ENCODE data around the gene RET.

RET gene

DNA sequence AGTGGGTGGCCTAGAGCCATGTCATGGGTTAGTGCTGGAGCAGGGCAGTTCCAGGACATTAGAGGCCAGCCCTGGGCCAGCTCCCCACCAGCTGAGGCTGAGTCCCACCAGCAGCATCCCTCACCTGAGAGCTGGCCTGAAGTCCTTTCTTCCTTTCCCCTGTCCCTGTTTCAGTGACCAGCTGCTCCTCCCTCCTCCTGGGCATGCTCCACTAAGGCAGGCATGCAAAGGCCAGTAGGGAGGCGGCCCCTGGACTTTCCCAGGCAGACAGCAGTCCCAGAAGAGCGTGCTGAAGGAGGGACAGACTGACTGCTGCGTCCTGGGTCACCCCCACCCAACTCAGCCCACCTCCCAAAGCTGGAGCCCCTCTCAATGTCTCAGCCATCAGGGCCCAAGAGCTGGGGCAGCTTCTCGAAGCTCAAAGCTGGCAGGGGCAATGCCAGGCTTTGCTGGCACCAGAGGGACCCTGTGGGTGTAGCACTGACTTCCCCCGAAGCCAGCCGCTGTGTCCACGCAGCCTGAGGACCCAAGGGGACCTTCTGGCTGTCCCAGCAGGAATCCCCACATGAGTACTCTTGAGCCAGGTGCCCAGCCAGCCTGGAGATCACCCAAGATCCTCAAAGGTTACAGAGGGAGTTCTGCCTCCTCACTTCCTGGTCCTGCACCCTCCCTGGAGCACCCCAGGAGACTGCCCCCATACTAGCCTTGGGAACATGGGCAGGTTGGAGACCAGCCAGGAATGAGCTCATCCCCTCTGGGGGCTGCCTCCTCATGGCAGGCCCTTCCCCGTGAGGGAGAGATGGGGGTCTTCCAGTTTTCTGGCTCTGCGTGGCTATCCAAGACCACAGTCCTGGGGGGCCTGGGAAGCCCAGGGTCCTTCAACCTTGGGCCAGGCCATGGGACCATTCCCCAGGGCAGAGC lies 35.2 kb upstream of the RET start:
- no peak overlapping the region for H3K4me3 Mint-ChIP-seq
- ATAC-seq (no peak), DNase-seq (no peak)
- H3K9me3 Mint-ChIP-seq = no peaks in the 10 kb centered on the region
- no peak overlapping the region for H3K27ac Mint-ChIP-seq
- no peaks in the 10 kb centered on the region for H3K27me3 Mint-ChIP-seq
- H3K4me1 Mint-ChIP-seq = no peaks in the 10 kb centered on the region

DNA sequence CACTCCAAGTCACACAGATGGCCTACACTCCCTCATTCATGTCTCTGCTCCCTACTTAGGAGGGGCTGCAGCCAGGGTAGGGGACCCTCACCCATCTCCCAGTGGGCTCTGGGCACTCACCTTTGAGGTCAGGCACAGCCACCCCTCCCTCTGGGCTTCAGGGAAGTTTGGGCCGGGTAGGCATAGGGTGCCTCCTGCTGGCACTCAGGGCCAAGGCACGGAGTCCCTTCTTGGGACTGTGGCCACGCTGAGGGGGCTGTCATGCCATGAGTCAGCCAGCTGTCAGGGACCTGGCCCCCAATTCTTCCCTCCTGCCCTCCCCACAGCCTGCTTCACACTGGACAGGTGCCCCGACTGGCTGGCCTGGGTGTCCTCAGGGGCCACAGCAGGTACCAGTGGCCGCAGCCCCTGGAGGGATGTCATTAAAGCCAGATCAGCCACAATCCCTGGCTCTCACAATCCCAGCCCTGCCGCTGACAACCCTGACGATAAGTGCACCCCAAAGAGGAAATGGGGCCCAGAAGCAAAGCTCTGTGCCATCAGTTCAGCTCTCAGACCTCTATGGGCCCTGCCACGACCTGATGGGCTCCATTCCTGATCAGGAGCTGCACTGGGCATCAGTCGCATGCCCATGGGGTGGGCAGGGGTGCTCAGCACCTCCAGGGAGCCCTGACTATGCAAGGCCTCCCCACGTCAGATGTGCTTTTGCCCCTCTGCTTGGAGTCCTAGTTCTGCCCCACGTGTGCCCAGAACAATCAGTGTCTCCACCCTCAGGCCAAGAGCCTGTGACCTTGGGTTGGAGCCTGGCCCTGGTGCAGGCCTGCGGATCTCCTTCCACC lies 34.1 kb upstream of the RET start:
- H3K4me1 Mint-ChIP-seq = no peaks in the 10 kb centered on the region
- ATAC-seq (no peak), DNase-seq (no peak)
- H3K9me3 Mint-ChIP-seq = no peaks in the 10 kb centered on the region
- H3K27me3 Mint-ChIP-seq = no peaks in the 10 kb centered on the region
- H3K4me3 Mint-ChIP-seq = no peak overlapping the region
- H3K27ac Mint-ChIP-seq = no peak overlapping the region

- no peak overlapping the region for H3K27ac Mint-ChIP-seq
These were observed 33.5 kb upstream of the RET start for GRCh38 chr10:43043342-43043772.

GRCh38 chr10:43043773-43044447 lies 33.0 kb upstream of the RET start:
- H3K27me3 Mint-ChIP-seq = peaks cover 8% of the 10 kb centered on the region
- H3K4me1 Mint-ChIP-seq = no peaks in the 10 kb centered on the region
- DNase-seq = no peak
- H3K4me3 Mint-ChIP-seq = no peak overlapping the region
- no peak for ATAC-seq
- H3K9me3 Mint-ChIP-seq = no peaks in the 10 kb centered on the region
- no peak overlapping the region for H3K27ac Mint-ChIP-seq

More at GRCh38 chr10:43043342-43043772, 33.5 kb upstream of the RET start:
- Mint-ChIP-seq H3K27me3 (peaks cover 3% of the 10 kb centered on the region), H3K9me3 (no peaks in the 10 kb centered on the region), H3K4me1 (no peaks in the 10 kb centered on the region), H3K4me3 (no peak overlapping the region)
- ATAC-seq (no peak), DNase-seq (no peak)

DNA sequence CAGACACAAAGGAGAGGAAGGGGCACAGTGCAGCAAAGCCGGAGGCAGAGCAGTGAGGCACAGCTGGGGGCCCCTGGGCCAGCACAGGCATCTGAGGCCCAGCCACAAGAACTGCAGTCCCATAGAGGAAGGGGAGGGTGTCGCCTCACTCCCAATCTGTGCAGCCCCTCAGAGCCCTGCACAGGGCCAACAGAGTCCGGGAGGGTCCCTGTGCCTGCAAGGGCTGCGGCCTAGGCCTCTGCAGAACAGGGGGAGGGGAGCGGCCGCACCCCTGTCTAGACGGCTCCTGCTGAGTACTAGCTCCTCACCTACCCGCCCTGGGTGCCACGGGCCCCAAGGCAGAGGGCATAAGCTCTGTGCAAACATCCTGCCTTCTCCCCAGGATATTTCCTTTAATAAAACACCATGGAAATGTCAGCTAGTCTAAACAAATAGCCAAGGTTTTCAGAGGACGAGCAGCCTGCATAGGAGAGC lies 32.4 kb upstream of the RET start:
- no peaks in the 10 kb centered on the region for H3K9me3 Mint-ChIP-seq
- no peak overlapping the region for H3K27ac Mint-ChIP-seq
- no peak for ATAC-seq
- DNase-seq = peak in 1 of 2 donors; percentile 3
- H3K4me3 Mint-ChIP-seq = no peak overlapping the region
- no peaks in the 10 kb centered on the region for H3K4me1 Mint-ChIP-seq
- H3K27me3 Mint-ChIP-seq = peaks cover 14% of the 10 kb centered on the region

DNA sequence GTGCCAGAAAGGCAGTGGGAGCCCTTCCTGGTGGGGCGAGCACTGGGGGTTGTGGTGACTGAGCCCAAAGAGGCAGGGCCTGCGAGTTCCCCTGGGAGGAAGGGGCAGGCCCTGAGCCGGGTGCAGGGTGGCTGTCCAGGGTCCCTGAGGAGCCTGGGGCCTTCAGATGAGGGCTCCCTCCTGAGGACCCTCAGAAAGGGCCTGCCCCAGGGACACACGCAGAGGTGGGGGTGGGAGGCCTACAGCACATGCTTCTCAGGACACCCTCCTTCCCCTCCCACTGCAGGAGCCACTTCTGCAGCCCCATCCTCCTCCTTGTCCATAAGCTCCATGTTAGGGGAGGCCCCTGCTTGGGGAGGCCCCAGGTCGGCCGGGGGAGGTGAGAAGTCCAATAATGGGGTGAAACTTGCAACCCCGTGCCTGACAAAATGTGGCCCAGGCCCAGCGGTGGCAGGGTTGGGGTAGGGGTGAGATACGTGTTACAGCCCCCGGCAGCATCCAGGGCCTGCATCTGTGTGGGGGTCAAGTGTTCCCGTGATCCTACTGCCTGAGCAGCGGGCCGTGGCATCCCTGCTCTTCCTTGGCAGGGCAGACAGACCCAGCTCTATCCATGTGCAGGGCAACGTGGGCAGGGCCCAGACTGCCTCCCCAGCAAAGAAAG lies 31.8 kb upstream of the RET start:
- Mint-ChIP-seq H3K4me3 (no peak overlapping the region), H3K9me3 (no peaks in the 10 kb centered on the region), H3K27ac (no peak overlapping the region), H3K27me3 (peaks cover 19% of the 10 kb centered on the region), H3K4me1 (no peaks in the 10 kb centered on the region)
- ATAC-seq (peak; percentile 18), DNase-seq (peak in 1 of 2 donors; percentile 0)

DNA sequence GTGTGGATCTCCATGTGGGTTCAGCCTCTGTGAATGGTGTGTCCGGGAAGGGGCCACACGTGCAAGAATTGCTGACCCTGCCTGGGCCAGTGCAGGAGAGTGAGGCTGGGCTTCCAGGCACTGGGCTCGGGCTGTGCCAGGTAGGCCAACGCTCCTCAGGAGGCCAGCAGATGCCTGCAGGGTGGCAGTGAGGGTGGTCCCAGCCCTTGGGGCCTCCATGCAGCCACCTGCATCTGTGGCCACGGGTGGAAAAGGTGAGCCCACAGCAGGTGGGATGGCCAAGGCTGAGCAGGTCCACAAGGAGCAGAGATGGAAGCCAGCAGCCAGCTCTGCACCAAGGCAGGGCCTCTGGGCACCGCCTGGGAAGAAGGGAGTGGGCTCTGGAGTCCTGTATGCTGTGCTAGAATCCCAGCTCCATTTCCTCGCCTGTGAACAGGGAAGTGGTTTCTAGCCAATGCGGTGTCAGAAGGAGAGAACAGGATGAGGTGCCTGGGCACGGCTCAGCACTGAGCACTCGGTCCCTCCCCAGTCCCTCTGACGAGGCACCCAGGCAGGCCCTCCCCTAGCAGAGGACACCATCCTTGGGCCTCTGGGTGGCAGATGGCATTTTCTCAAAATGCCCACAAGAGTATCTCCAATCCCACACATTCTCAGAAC lies 31.1 kb upstream of the RET start:
- Mint-ChIP-seq H3K4me3 (no peak overlapping the region), H3K27ac (peak overlapping the region in 1 of 2 donors; percentile 50), H3K27me3 (peaks cover 25% of the 10 kb centered on the region), H3K9me3 (no peaks in the 10 kb centered on the region), H3K4me1 (no peaks in the 10 kb centered on the region)
- no peak for DNase-seq
- peak; percentile 19 for ATAC-seq

DNA sequence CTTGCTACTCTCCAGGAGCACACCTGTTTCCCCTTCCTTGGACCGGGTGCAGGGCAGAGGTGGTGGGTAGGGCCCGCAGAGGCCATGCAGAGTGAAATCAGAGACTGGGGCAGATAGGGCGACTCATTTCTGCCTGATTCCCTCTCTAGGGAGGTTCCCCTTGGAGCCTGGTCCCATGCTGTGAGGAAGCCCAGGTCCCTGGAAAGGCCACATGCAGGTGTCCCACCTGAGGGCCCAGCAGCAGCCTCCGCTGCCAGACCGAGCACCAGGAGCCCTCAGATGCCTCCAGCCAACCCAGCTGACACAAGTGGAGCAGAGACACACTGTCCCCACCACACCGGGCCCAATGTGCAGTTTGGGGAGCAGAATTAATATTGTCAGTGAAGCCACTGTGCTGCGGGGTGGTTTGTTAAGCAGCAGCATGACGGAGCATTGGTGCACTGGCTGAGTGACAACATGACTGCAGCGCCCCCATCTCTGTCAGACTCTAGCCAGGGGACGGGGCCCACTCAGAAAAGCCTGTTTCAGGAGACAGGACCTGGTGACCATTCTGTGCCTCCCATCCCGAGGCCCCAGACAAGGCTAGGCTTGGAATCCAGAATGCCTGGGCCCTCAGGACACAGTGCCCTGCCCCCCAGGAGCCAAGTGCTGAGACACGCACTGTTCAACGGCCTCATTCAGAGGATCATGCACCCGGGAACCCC lies 30.4 kb upstream of the RET start:
- no peak overlapping the region for H3K4me3 Mint-ChIP-seq
- no peaks in the 10 kb centered on the region for H3K9me3 Mint-ChIP-seq
- DNase-seq (no peak), ATAC-seq (no peak)
- peaks cover 29% of the 10 kb centered on the region for H3K27me3 Mint-ChIP-seq
- H3K27ac Mint-ChIP-seq = no peak overlapping the region
- H3K4me1 Mint-ChIP-seq = no peaks in the 10 kb centered on the region

GRCh38 chr10:43047288-43047970 lies 29.4 kb upstream of the RET start:
- H3K27me3 Mint-ChIP-seq = peaks cover 29% of the 10 kb centered on the region
- H3K27ac Mint-ChIP-seq = no peak overlapping the region
- no peak for DNase-seq
- ATAC-seq = no peak
- H3K4me1 Mint-ChIP-seq = no peaks in the 10 kb centered on the region
- H3K4me3 Mint-ChIP-seq = no peak overlapping the region
- H3K9me3 Mint-ChIP-seq = no peaks in the 10 kb centered on the region

DNA sequence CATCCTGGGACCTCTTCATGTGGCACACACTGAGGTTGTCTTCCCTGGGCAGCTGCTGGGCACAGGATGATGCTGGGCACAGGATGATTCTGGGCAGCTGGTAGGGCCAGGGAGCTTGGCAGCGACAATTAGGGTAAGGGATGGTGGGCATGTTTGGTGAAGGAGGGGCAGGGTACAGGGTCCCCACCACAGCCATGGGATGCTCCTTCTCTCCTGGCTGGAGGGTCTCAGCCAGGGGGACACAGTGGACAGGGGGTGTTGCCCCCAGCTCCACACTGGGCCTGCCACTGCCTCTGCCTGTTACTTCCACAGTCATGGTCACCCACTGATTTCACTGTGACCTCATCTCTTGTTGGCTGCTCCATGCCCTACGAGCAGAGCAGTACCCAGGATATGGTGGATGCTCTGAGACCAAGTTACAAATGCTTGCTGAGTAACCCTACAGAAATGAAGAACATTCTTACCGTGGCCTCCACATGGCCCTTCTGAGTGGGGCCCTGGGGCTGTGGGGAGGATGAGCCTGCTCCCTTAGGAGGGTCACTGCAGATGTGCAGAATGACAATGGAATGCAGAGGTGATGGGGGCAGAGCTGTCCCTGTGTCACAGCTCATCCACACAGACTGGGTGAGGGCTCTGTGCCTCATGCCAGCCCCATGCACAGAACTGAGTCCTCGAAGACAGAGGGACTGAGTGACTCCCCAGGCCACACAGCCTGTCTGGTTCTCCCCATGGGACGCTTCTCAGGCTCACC lies 28.4 kb upstream of the RET start:
- Mint-ChIP-seq H3K4me3 (no peak overlapping the region), H3K9me3 (no peaks in the 10 kb centered on the region), H3K27me3 (peaks cover 39% of the 10 kb centered on the region), H3K4me1 (no peaks in the 10 kb centered on the region), H3K27ac (no peak overlapping the region)
- DNase-seq (no peak), ATAC-seq (peak; percentile 5)

GRCh38 chr10:43049081-43049551 lies 27.8 kb upstream of the RET start:
- DNase-seq = no peak
- Mint-ChIP-seq H3K27ac (peak overlapping the region; percentile 23 to 28), H3K9me3 (no peaks in the 10 kb centered on the region), H3K27me3 (peaks cover 44% of the 10 kb centered on the region), H3K4me3 (no peak overlapping the region), H3K4me1 (no peaks in the 10 kb centered on the region)
- no peak for ATAC-seq

- Mint-ChIP-seq H3K4me3 (no peak overlapping the region), H3K4me1 (no peaks in the 10 kb centered on the region), H3K27ac (peak overlapping the region in 1 of 2 donors; percentile 1), H3K27me3 (peaks cover 44% of the 10 kb centered on the region), H3K9me3 (no peaks in the 10 kb centered on the region)
- no peak for DNase-seq
- ATAC-seq = no peak
These were observed 26.9 kb upstream of the RET start for GRCh38 chr10:43050011-43050410.

- H3K9me3 Mint-ChIP-seq = no peaks in the 10 kb centered on the region
- no peak overlapping the region for H3K27ac Mint-ChIP-seq
- DNase-seq (no peak), ATAC-seq (no peak)
- H3K4me1 Mint-ChIP-seq = no peaks in the 10 kb centered on the region
- no peak overlapping the region for H3K4me3 Mint-ChIP-seq
- peaks cover 53% of the 10 kb centered on the region for H3K27me3 Mint-ChIP-seq
These were observed 23.0 kb upstream of the RET start for GRCh38 chr10:43053825-43054224.
